K562 (cell line): ENCODE data around the gene MARCHF11. TPM values are rescaled to one million over a fixed set of nuclear protein-coding genes. Genes with fewer than 3 reads are reported as not detected.

Experiments used
- ATAC-seq: fragments of 200-7000 bp; cut with Tn5 transposase; 3 replicates; pipeline ENCODE4 v1.9.1; 2020; ENCODE audit warnings: moderate library complexity
- BruUV-seq: library from RNA; stranded (reverse); fragments of 400-500 nt; replicated peaks from 2 replicates; lab custom pipeline; 2021; lab: Mats Ljungman, UMichigan
- CTCF ChIA-PET: fragments of 300-600 bp; formaldehyde crosslinking; extraction: SDS; loops from one replicate; lab custom pipeline; 2021; ENCODE audit warnings: low intra/inter-chr PET ratio; lab: Yijun Ruan, JAX
- POLR2A ChIA-PET: fragments of 300-600, 350-650 bp; sonication (Branson Sonifier 250); formaldehyde crosslinking; extraction: SDS; loops from one replicate; lab custom pipeline; 2021; ENCODE audit warnings: antibody characterized with exemption, inconsistent platforms; lab: Yijun Ruan, JAX
- DNase-seq, 4 experiments: peaks; one replicate each; pipeline versions ENCODE4 v3.0.0 to v3.0.0-alpha.2; 2011 to 2018; ENCODE audit warnings: low spot score in 3 of 4, mixed read lengths in 3 of 4; ENCODE audit errors: extremely low read depth in 1 of 4
- FAIRE-seq: peaks from 2 replicates; lab custom pipeline; 2011; peaks lifted over from hg19 to GRCh38; lab: Jason Lieb, UNC
- H2AFZ ChIP-seq: 2 replicates; pipeline ENCODE4 v1.6.0; 2011; ENCODE audit warnings: low read depth, low read length, control low read depth, inconsistent platforms
- H3K27ac ChIP-seq: fragments of 200-600 bp; 3 replicates; pipeline ENCODE4 v1.8.0; 2011; ENCODE audit warnings: low read depth, mild to moderate bottlenecking, control low read depth, inconsistent platforms, low read length, moderate library complexity, mixed read lengths; ENCODE audit errors: extremely low read depth
- H3K27me3 ChIP-seq, 2 experiments: fragments of 300-600 bp in 1 of 2; 2 replicates in 1 of 2; 3 replicates in 1 of 2; pipeline versions ENCODE4 v1.6.0 to v1.8.0; 2011; ENCODE audit warnings: inconsistent platforms in 2 of 2, low read length in 2 of 2, mild to moderate bottlenecking in 1 of 2, mixed read lengths in 1 of 2, moderate library complexity in 1 of 2; ENCODE audit not compliant: control insufficient read depth in 2 of 2, insufficient read depth in 2 of 2
- H3K36me3 ChIP-seq: fragments of 300-600 bp; 3 replicates; pipeline ENCODE4 v1.8.0; 2011; ENCODE audit warnings: mild to moderate bottlenecking, low read length, inconsistent platforms; ENCODE audit not compliant: control insufficient read depth, insufficient read depth
- H3K4me1 ChIP-seq, 2 experiments: fragments of 200-600 bp in 1 of 2; replicated peaks in 1 of 2; 2 replicates in 1 of 2; 3 replicates in 1 of 2; pipeline versions ENCODE4 v1.5.1 to v1.8.0; 2011; ENCODE audit warnings: inconsistent platforms in 2 of 2, low read length in 2 of 2, mild to moderate bottlenecking in 1 of 2, mixed read lengths in 1 of 2, moderate library complexity in 1 of 2; ENCODE audit not compliant: control insufficient read depth in 2 of 2, insufficient read depth in 2 of 2
- H3K4me2 ChIP-seq: 2 replicates; pipeline ENCODE4 v1.6.1; 2011; ENCODE audit warnings: low read length, control low read depth, inconsistent platforms, mixed read lengths; ENCODE audit not compliant: insufficient read depth
- H3K4me3 ChIP-seq: fragments of 200-600 bp; sonication (generic), shearing (Covaris generic); 2 replicates; pipeline ENCODE4 v1.5.1; 2016; ENCODE audit warnings: control low read depth, inconsistent platforms
- H3K79me2 ChIP-seq: fragments of 200-600 bp; 3 replicates; pipeline ENCODE4 v1.8.0; 2011; ENCODE audit warnings: low read length, inconsistent platforms; ENCODE audit not compliant: control insufficient read depth, insufficient read depth
- H3K9ac ChIP-seq, 2 experiments: 2 replicates each; pipeline versions ENCODE4 v1.6.0 to v1.6.1; 2011; ENCODE audit warnings: low read depth in 2 of 2, low read length in 2 of 2, control low read depth in 1 of 2, inconsistent platforms in 1 of 2, mild to moderate bottlenecking in 1 of 2, mixed read lengths in 1 of 2; ENCODE audit not compliant: insufficient read depth in 1 of 2
- H3K9me1 ChIP-seq: one replicate; pipeline ENCODE4 v1.6.0; 2011; ENCODE audit warnings: inconsistent platforms, mild to moderate bottlenecking, low read length, moderate library complexity; ENCODE audit not compliant: control insufficient read depth, insufficient read depth
- H3K9me3 ChIP-seq: replicated peaks from 2 replicates; pipeline ENCODE4 v1.5.1; 2011; ENCODE audit warnings: low read depth, low read length, inconsistent platforms; ENCODE audit not compliant: control insufficient read depth, insufficient read depth
- H4K20me1 ChIP-seq: replicated peaks from 2 replicates; pipeline ENCODE4 v1.6.1; 2011; ENCODE audit warnings: low read length, inconsistent platforms, mixed read lengths; ENCODE audit not compliant: control insufficient read depth, insufficient read depth
- EHMT2 ChIP-seq: fragments of 450-650 bp; IDR thresholded peaks from 2 replicates; pipeline ENCODE4 v1.6.1; 2018; ENCODE audit warnings: antibody characterized with exemption
- ELF2 ChIP-seq: fragments of 250-450 bp; sonication (Bioruptor Pico); IDR thresholded peaks from 2 replicates; pipeline ENCODE4 v1.5.0; 2021; ENCODE audit warnings: mild to moderate bottlenecking
- L3MBTL2 ChIP-seq: fragments of 450-650 bp; IDR thresholded peaks from 2 replicates; pipeline ENCODE4 v1.6.1; 2016; ENCODE audit warnings: mild to moderate bottlenecking, moderate library complexity
- MIER1 ChIP-seq: fragments of 450-650 bp; IDR thresholded peaks from 2 replicates; pipeline ENCODE4 v1.6.1; 2016; ENCODE audit warnings: antibody characterized with exemption, mild to moderate bottlenecking, low read depth
- PRMT5 ChIP-seq: sonication (generic); formaldehyde crosslinking; IDR thresholded peaks from 2 replicates; pipeline ENCODE4 v1.5.0; 2020; ENCODE audit warnings: missing genetic modification reagents
- REST ChIP-seq, 2 experiments: fragments of 450-650 bp; formaldehyde crosslinking in 1 of 2; IDR thresholded peaks; 2 replicates each; pipeline versions ENCODE4 v1.4.0 to v1.6.1; 2014 to 2020; ENCODE audit warnings: mild to moderate bottlenecking in 2 of 2, borderline replicate concordance in 1 of 2, low read depth in 1 of 2
- SMARCA5 ChIP-seq: fragments of 450-650 bp; IDR thresholded peaks from 2 replicates; pipeline ENCODE4 v1.6.1; 2016
- ZNF778 ChIP-seq: fragments of 450-650 bp; formaldehyde crosslinking; IDR thresholded peaks from 2 replicates; pipeline ENCODE4 v1.4.0; 2020; ENCODE audit warnings: mild to moderate bottlenecking, moderate library complexity
- WGBS: fragments of 100-300 bp; shearing (Covaris generic); methylation state at CpG from one replicate; pipeline ENCODE4 v1.1.6; 2016; ENCODE audit warnings: low coverage, mixed read lengths; ENCODE audit not compliant: insufficient coverage; ENCODE audit errors: missing lambda C conversion rate; 5-methylcytosine and 5-hydroxymethylcytosine counted together
- in situ Hi-C: fragments of 300-500 bp; cut with MboI; formaldehyde crosslinking; loops from 4 replicates; pipeline ENCODE4 v1.15.0; 2018; ENCODE audit warnings: inconsistent platforms, mixed read lengths
- intact Hi-C: fragments of 100-400 bp; cut with micrococcal nuclease; formaldehyde crosslinking; loops from 2 replicates; pipeline ENCODE4 v1.14.2; 2022
- polyA plus RNA-seq, 8 experiments: library from polyadenylated mRNA; depleted of rRNA in 4 of 8; stranded (reverse) in 5 of 8; unstranded in 3 of 8; fragments of >200 nt; fragmentation: Nextera tagmentation in 2 of 8; fragmentation: Illumina TruSeq in 1 of 8; extraction: Ambion mirVana in 2 of 8; extraction: Trizol in 1 of 8; gene quantifications; 2 replicates each; pipeline versions ENCODE4 v1.2.1 to v1.2.3, GENCODE V29; 2011 to 2014; ENCODE audit warnings: inconsistent platforms in 1 of 8, missing spikeins in 1 of 8
- total RNA-seq, 7 experiments: library from RNA; depleted of rRNA in 6 of 7; stranded (reverse); fragments of >200 nt in 6 of 7; fragmentation: Illumina TruSeq in 2 of 7; extraction: Trizol in 2 of 7; gene quantifications; 2 replicates each; pipeline versions ENCODE4 v1.2.1 to v1.2.3, GENCODE V29; 2011 to 2021; ENCODE audit warnings: low replicate concordance in 1 of 7

MARCHF11 gene
- total and polyA plus RNA-seq, 9 of the 15 experiments (the other 6 are each of a cell fraction or from before 2014, with no cell fraction given) = not detected

- FAIRE-seq (no peak), DNase-seq (peak; percentile 40 to 58 (median 56)), ATAC-seq (peak; percentile 78)
- BruUV-seq = no TSS peak
- no peak overlapping the region for H2AFZ ChIP-seq
- no peak overlapping the region for H3K4me3 ChIP-seq
- H3K4me2 ChIP-seq = no peak overlapping the region
- ChIA-PET POLR2A (no interaction called here), CTCF (no interaction called here)
- H3K27me3 ChIP-seq = no peaks in the 10 kb centered on the region
- no peaks in the 10 kb centered on the region for H4K20me1 ChIP-seq
- no peak overlapping the region for H3K27ac ChIP-seq
- H3K79me2 ChIP-seq = no peaks in the 10 kb centered on the region
- H3K4me1 ChIP-seq = no peaks in the 10 kb centered on the region; a peak in 1 of 5 replicates
- no peaks in the 10 kb centered on the region for H3K9me3 ChIP-seq
- TF ChIP-seq SMARCA5 = no peak
- peak; percentile 83 for TF ChIP-seq MIER1
- 0 out of 2 replicates have a peak, but pooled peaks have one; percentile 39 for TF ChIP-seq PRMT5
- no peak for TF ChIP-seq ELF2 (CRISPR knock-in tag)
- no peak for TF ChIP-seq L3MBTL2
- TF ChIP-seq REST (IDR thresholded peaks at IDR 0.05; ENCODE audit: borderline replicate concordance) = peak; percentile 98
- peak; percentile 96 for TF ChIP-seq REST (CRISPR knock-in tag; IDR thresholded peaks at IDR 0.05; ENCODE audit: low read depth)
- TF ChIP-seq ZNF778 = no peak
- peak; percentile 95 for TF ChIP-seq EHMT2
- H3K9ac ChIP-seq = no peak overlapping the region
- no peaks in the 10 kb centered on the region for H3K36me3 ChIP-seq
- no peaks in the 10 kb centered on the region for H3K9me1 ChIP-seq
- intact Hi-C loops = no loop called here
- WGBS = 22% methylated on average over 35 of the region's 57 CpGs
- in situ Hi-C loops = no loop called here
Observed at GRCh38 chr5:16178745-16179372, 732 bp downstream of the MARCHF11 start.
